DMS53 treated with DMSO at 0.1 percent for 48 hours (cell line): ENCODE data around the gene HOXD13.

Source experiments
- DNase-seq: peaks from one replicate; lab custom pipeline; 2025; ENCODE audit not compliant: unreplicated experiment; lab: John Stamatoyannopoulos, UW

The HOXD13 gene

GRCh38 chr2:176080540-176081375 is 11.8 kb upstream of the HOXD13 start:
- DNase-seq, result peak; percentile 42

- no peak for DNase-seq
Measured at GRCh38 chr2:176081376-176081836, 11.1 kb upstream of the HOXD13 start.

DNA sequence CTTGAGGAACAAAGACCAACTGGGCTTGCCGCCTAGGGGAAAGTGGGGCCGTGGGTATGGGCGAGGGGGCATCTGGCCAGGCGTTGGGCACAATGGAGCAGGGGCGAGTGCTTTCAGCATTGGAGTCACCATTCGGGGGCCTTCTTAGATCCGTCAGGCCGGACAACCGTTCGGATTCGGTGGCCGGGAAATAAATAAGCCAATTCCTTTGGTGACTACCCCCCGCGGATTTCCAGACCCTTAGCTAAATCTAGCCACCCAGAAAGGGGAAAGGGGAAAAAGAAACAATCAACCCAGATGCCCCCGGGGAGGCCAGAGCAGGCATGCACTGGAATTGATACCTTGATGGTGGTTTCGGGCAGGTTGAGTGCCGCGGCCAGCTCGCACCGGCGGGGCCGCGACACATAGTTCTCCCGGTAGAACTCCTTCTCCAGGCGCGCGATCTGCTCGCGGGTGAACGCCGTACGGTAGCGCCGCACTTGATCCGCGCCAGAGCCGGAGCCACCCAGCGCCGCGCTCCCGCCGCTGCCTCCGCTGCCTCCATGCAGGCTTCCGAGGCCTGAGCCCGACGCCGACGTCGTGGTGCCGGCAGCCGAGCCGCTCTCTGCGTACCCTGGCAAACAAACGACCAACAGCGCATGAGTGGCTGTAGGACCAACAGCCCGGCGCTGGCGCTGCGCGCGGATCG is 10.5 kb upstream of the HOXD13 start:
- DNase-seq, result no peak

GRCh38 chr2:176082525-176082823 is 10.0 kb upstream of the HOXD13 start:
- no peak for DNase-seq

GRCh38 chr2:176082824-176083751 is 9.4 kb upstream of the HOXD13 start:
- DNase-seq, result no peak

- no peak for DNase-seq
Measured at GRCh38 chr2:176083796-176084261, 8.7 kb upstream of the HOXD13 start, which contains the start of gene EVX2. TSS of gene EVX2 (minus strand) at chr2:176083962. CDS start at chr2:176083776, 186 bp downstream.

- DNase-seq, result no peak
Measured at GRCh38 chr2:176084611-176085119, 7.9 kb upstream of the HOXD13 start.

DNA sequence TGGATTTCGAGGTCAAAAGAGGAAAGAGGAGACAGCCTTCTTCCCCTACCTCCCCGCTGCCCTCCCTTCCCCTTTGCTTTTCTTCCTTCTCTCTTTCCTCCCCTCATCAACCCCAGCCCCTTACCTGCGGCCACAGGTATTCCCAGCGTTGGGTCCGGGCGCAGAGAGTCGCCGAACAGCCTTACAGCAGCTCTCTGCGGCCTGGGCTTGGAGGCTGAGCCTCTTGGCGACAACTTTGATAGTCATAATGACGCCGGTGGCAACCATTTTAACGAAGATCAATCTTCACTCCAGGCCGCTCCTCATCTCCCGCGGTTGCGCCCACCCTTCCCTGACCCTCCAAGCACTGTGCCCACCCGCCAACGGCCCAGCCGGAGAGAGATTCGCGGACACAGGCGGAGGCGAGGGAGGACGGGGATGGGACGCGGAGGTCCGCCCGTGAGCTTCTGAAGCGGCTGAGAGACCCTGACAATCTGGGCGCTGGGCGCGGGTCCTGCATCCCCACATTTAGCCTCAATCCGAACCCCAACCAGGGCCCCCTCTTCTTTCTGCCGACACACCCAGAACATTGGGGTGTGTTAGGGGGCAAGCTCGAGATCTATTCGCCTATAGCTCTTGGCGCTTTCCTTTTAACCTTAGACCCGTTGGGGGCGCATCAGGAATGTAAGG is 7.3 kb upstream of the HOXD13 start:
- no peak for DNase-seq

- DNase-seq, result peak; percentile 47
Measured at GRCh38 chr2:176085861-176086771, 6.4 kb upstream of the HOXD13 start.

- no peak for DNase-seq
Measured at GRCh38 chr2:176087330-176088047, 5.0 kb upstream of the HOXD13 start.

DNA sequence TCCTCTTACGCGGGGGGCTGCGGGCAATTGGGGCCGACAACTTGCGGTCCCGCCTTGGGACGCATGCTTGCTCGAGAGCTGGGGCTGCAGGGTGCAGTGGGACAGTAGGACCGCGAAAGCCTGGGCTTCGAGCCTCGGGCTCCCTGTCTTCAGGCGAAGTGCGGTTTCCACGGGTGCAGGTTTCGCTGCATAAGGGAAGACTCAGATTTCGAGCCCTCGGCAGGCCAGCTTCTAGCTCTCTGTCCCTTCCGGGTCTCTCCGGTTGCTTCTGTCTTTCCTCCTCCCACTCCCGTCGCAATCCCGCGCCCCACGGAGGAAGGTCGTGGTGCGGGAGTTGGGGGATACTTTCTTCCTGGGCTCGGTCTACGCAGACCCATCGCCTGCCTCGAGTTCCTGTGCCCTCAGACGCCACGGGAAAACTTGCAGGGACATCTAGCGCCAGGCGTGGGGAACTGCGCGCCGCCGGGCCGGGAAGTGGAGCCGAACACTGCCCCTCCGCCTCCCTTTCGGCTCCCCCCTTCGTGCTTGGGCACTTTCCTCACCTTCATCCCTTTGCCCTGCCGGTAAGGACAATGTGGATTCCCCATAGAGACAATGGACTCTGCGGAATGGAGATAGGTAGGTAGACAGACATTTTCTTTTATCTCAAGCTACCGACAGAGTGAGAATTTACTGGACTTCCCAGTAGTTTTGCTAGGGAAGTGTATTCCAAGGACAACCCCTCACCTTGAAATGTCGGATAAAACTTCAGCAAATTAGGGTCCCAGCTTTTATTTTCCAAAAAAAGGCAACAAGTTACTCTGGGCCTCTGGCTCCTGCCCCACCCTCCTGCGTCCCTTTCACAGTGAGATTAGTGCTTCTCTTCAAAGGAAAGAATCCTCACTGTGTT is 4.2 kb upstream of the HOXD13 start:
- peak; percentile 51 for DNase-seq

DNA sequence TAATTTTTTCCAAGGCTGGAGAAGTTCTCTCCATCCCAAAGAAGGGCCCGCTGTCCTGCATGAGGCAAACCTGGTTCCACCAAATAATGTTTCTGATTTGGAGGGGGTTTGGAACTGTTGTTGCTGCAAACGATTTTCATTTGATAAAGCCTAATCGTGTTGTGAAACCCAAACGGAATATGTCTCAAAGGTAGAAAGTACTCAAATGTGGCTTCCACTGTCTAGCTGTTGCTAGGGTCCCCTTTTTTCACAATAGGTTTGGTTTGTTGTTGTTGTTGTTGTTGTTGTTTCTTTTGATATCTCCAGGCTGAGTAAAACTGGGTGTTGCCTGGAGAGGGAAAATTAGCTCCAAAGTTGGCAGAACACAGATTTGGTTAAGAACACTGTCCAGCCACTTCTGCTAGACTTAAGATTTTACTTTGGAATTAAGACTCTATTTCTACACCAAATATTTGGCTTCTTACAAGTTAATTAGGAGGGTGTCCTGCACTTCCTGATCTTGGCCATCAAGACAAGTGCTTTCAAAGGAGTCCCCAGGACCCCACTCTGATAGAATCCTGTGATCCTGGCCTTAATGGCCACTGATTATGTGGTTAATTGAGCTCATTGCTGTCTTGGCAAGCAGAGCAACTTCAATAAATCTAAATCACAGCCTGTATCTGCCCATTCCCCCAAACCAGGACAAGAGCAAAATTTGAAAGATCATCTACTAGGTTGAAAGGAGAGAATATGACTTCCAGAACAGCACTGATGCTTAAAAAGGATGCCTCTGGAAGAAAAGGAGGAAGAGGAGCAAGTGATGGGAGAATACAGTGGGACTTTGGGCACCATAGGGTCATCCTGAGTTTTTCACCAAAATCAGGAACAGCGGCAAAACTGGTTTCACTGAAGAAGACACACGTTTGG is 3.3 kb upstream of the HOXD13 start:
- no peak for DNase-seq

- no peak for DNase-seq
Measured at GRCh38 chr2:176089843-176090395, 2.6 kb upstream of the HOXD13 start.

GRCh38 chr2:176090862-176091261 is 1.7 kb upstream of the HOXD13 start:
- DNase-seq, result no peak

DNA sequence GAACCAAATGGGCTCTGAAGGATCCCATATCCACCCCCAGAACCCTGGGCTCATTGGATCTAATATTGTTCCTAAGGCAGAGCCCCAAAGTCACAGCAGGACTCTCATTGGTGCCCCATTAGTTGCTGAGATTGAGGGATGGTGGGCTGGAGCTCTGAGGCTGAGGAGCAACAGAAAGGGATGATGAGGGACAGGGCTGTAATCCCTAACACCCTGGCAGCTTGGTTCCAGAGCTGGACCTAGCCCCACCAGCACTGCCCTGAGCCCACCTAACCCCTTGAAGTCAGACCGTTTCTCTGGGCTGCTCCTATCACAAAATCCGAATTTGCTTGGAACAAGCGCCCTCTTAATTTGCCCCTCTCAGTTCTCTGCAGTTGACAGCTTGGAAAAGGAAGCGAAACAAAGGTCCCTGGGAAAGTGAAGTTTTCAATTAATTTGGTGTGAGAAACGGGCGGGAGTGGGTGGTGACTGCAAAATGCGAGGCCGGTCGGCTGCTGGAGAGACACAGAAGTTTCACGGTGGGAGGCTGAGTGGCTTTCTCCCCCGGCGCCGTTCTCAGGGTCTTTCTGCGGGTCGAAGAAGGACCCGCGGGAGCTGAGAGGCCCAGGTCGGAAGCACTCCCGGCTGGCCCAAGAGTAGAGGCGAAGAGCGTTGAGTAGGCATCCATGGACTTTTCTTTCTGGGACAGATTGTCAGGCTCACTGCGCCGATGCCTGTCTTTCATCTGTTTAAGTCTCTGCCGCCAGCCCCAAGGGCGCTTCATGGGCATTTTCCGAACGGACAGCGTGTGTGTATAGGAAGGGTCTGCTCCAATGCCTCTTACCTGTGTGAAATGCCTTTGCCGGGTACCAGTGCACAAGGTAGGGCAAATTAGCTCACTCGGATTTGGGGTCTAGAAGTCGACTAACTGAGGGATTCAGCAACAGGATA is 927 bp upstream of the HOXD13 start:
- no peak for DNase-seq
